ENCODE data around the gene SPECC1L. TPM values are rescaled to one million over a fixed set of nuclear protein-coding genes. Genes with fewer than 3 reads are reported as not detected.

Gene SPECC1L
- total and polyA plus RNA-seq, 9 donors = 19.3 to 94.4 (median 66.3) TPM

DNA sequence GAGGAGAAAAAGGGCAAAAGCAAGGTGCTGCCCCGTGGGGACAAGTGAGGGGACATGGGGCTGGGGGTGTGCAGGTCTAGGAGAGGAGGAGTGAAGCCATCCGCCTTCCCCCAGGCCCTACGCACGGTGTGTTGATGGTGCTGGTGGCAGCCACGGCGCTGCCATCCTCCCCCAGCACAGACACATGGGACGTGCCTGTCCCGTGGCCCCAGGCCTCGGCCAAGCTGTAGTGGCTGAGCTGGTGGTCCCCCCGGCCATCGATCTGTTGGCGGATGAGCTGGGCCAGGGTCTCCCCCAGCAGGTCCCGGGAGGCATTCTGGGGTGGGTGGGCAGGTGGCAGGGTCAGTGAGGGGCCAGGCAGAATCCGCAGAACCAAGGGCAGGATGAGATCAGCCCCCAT lies 44.7 kb upstream of the SPECC1L start:
- TF ChIP-seq EP300 (IDR thresholded peaks at IDR 0.05) (no peak), POLR2A (IDR thresholded peaks at IDR 0.05) (no peak)
- TF ChIP-seq, protein P1, sequence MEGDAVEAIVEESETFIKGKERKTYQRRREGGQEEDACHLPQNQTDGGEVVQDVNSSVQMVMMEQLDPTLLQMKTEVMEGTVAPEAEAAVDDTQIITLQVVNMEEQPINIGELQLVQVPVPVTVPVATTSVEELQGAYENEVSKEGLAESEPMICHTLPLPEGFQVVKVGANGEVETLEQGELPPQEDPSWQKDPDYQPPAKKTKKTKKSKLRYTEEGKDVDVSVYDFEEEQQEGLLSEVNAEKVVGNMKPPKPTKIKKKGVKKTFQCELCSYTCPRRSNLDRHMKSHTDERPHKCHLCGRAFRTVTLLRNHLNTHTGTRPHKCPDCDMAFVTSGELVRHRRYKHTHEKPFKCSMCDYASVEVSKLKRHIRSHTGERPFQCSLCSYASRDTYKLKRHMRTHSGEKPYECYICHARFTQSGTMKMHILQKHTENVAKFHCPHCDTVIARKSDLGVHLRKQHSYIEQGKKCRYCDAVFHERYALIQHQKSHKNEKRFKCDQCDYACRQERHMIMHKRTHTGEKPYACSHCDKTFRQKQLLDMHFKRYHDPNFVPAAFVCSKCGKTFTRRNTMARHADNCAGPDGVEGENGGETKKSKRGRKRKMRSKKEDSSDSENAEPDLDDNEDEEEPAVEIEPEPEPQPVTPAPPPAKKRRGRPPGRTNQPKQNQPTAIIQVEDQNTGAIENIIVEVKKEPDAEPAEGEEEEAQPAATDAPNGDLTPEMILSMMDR (IDR thresholded peaks at IDR 0.05) = no peak
- DNase-seq = no peak
- intact Hi-C loops (cut with DNase I) = no loop called here
- Histone ChIP-seq H3K36me3 (no peaks in the 10 kb centered on the region), H3K27ac (no peak overlapping the region), H3K4me3 (no peak overlapping the region), H3K4me1 (ENCODE audit: insufficient read depth) (no peaks in the 10 kb centered on the region), H3K9me3 (peaks cover 0 to 4% of the 10 kb centered on the region in 2 donors), H3K27me3 (no peaks in the 10 kb centered on the region)
- WGBS, 3 donors = 89 to 96% (median 94%) methylated on average over 13 to 14 of the region's 14 CpGs

DNA sequence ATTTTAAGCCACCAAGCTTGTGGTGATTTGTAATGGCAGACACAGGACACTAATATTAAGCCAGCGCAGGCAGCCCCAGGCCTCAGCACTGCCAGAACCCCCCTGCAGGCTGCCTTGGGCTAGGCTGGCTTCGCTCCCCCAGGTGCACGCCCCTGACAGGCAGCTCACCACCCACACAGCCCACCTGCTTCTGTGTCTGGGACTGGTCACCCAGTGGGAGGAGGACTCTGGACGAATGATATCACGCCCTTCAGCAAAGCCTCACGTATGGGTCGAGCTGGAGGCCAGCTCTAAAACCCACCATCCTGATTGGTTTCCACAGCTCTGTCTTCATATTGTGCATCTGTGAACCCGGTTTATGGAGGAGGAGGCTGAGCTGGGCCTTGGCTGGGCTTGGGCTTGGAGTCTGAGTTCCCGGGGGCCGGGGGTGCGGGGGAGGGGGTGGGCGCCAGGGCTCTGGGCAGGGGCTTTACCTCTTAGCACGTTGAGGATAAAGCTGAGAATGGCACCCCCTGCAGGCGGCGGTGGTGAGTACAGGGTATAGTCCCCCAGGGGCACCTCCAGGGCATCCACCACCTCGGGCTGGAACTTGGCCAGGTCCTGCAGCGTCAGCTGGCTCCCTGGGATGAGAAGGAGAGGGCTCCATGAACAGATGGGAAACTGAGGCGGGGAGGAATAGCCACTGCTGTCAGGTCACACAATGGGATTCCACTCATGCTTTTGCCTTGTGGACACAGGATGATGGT lies 39.5 kb upstream of the SPECC1L start:
- H3K27me3 ChIP-seq = no peaks in the 10 kb centered on the region
- no peaks in the 10 kb centered on the region for H3K9me3 ChIP-seq
- DNase-seq = peak in 1 of 5 donors; percentile 51
- no peaks in the 10 kb centered on the region for H3K4me1 ChIP-seq (ENCODE audit: insufficient read depth)
- TF ChIP-seq, protein P1 (IDR thresholded peaks at IDR 0.05) = no peak
- WGBS, 3 donors = 66 to 71% (median 70%) methylated on average over 18 of the region's 18 CpGs
- intact Hi-C loops (cut with DNase I) = no loop called here
- H3K4me3 ChIP-seq = no peak overlapping the region
- no peak overlapping the region for H3K27ac ChIP-seq
- no peaks in the 10 kb centered on the region for H3K36me3 ChIP-seq

DNA sequence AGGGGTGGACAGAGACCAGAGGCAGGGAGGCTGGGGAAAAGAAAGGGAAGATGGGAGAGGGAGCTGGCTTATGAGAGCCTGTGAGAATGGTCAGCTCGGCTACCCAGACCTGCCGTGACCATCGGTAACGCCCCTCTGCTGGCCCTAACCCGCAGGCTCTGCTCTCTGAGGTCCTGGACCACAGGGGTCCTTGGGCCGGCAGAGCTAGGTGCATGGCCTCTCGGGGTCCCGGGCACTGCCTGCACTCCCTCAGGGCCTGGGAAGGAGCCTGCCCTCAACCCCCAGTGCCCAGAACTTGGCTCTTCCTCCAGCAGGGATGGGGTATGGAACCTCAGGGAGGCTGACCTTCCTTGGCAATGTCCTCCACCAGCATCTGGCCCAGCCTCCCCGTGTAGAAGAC lies 38.9 kb upstream of the SPECC1L start:
- intact Hi-C loops (cut with DNase I) = no loop called here
- Histone ChIP-seq H3K36me3 (no peaks in the 10 kb centered on the region), H3K27me3 (no peaks in the 10 kb centered on the region), H3K9me3 (no peaks in the 10 kb centered on the region), H3K4me1 (ENCODE audit: insufficient read depth) (no peaks in the 10 kb centered on the region), H3K4me3 (no peak overlapping the region), H3K27ac (no peak overlapping the region)
- DNase-seq = no peak
- 89 to 93% (median 90%) methylated on average over 9 of the region's 9 CpGs for WGBS, 3 donors
- TF ChIP-seq EP300 (IDR thresholded peaks at IDR 0.05) (no peak), POLR2A (IDR thresholded peaks at IDR 0.05) (no peak)
- TF ChIP-seq, protein P1 (IDR thresholded peaks at IDR 0.05) = no peak

DNA sequence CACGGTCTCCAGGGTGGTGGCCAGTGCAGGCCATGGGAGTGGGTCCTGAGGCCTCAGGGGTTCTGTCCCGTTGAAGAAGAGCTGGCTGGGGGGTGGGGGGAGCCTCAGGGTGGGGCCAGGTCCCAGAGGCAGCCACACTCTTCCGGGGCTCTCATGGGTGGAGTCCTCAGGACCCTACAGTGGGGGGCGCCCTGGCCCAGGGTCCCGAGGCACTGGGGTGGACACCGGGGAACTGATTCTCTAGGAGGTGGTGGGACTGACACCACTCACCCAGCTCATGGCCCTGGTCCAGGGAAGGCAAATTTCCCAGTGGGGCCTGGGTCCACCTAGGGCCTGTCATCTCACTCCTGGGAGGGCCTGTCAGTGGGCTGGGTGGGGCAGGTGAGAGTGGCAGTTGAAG lies 38.5 kb upstream of the SPECC1L start:
- no peak overlapping the region for H3K27ac ChIP-seq
- 92 to 96% (median 93%) methylated on average over 4 to 6 of the region's 6 CpGs for WGBS, 3 donors
- TF ChIP-seq, protein P1 (IDR thresholded peaks at IDR 0.05) = no peak
- no peak for TF ChIP-seq POLR2A (IDR thresholded peaks at IDR 0.05)
- TF ChIP-seq EP300 (IDR thresholded peaks at IDR 0.05) = no peak
- intact Hi-C loops (cut with DNase I) = no loop called here
- no peak for DNase-seq
- H3K27me3 ChIP-seq = no peaks in the 10 kb centered on the region
- no peaks in the 10 kb centered on the region for H3K4me1 ChIP-seq (ENCODE audit: insufficient read depth)
- H3K36me3 ChIP-seq = no peaks in the 10 kb centered on the region
- H3K4me3 ChIP-seq = no peak overlapping the region
- H3K9me3 ChIP-seq = no peaks in the 10 kb centered on the region
